ENCODE data around the gene TUB.

Gene TUB

GRCh38 chr11:8092587-8093424, 11.8 kb downstream of the TUB start:
- peak; percentile 44 for DNase-seq

GRCh38 chr11:8093931-8094575, 13.0 kb downstream of the TUB start:
- no peak for DNase-seq

GRCh38 chr11:8094656-8095055, 13.6 kb downstream of the TUB start:
- DNase-seq, result no peak

- no peak for DNase-seq
These were observed 14.4 kb downstream of the TUB start for GRCh38 chr11:8095371-8095770.

GRCh38 chr11:8095806-8096522, 15.0 kb downstream of the TUB start:
- no peak for DNase-seq

GRCh38 chr11:8096575-8096974, 15.6 kb downstream of the TUB start:
- no peak for DNase-seq

GRCh38 chr11:8097062-8097461, 16.1 kb downstream of the TUB start:
- no peak for DNase-seq

GRCh38 chr11:8097468-8097867, 16.5 kb downstream of the TUB start:
- no peak for DNase-seq

GRCh38 chr11:8097926-8098325, 16.9 kb downstream of the TUB start:
- no peak for DNase-seq

- no peak for DNase-seq
These were observed 17.4 kb downstream of the TUB start for GRCh38 chr11:8098361-8098760.

GRCh38 chr11:8098879-8099278, 17.9 kb downstream of the TUB start:
- no peak for DNase-seq

- DNase-seq, result peak; percentile 46
These were observed 18.4 kb downstream of the TUB start for GRCh38 chr11:8099291-8099899.

GRCh38 chr11:8100158-8100557, 19.1 kb downstream of the TUB start:
- DNase-seq, result no peak

GRCh38 chr11:8100605-8101004, 19.6 kb downstream of the TUB start:
- DNase-seq, result no peak

GRCh38 chr11:8101421-8101820, 20.4 kb downstream of the TUB start:
- DNase-seq, result no peak

GRCh38 chr11:8102296-8102915, 21.4 kb downstream of the TUB start:
- no peak for DNase-seq

- DNase-seq, result no peak
These were observed 22.0 kb downstream of the TUB start for GRCh38 chr11:8102965-8103364.

- DNase-seq, result no peak
These were observed 22.9 kb downstream of the TUB start for GRCh38 chr11:8103909-8104308.

- DNase-seq, result no peak
These were observed 24.1 kb downstream of the TUB start for GRCh38 chr11:8105133-8105532.

GRCh38 chr11:8105666-8106065, 24.7 kb downstream of the TUB start:
- DNase-seq, result no peak

- DNase-seq, result no peak
These were observed 25.7 kb downstream of the TUB start for GRCh38 chr11:8106679-8107078.

GRCh38 chr11:8107642-8108041, 26.6 kb downstream of the TUB start:
- no peak for DNase-seq

GRCh38 chr11:8108421-8108820, 27.4 kb downstream of the TUB start:
- DNase-seq, result no peak

All from DMS153 (cell line).